ENCODE results near the gene WDFY4. TPM values are rescaled to one million over a fixed set of nuclear protein-coding genes. Genes with fewer than 3 reads are reported as not detected.

WDFY4 gene
- total RNA-seq, 1 experiment from 2014 or later: 0.23 TPM

- in situ Hi-C loops (cut with HindIII; ENCODE audit: low pct_unique_long_range_greater_than_20kb, low sequenced_read_pairs): no loop called here
- no peak for DNase-seq (ENCODE audit: low read depth, low spot score)
- no peak overlapping the region for H3K4me3 ChIP-seq (ENCODE audit: low read depth in 2 of 2, low read length in 2 of 2)
- ChIA-PET POLR2A (no interaction called here), CTCF (no interaction called here)
- no TSS peak for BruUV-seq (replicated peaks)
- no peaks in the 10 kb centered on the region for H3K4me1 ChIP-seq (ENCODE audit: control insufficient read depth, insufficient read depth, low read length)
- no peak overlapping the region for H3K27ac ChIP-seq (ENCODE audit: low read length)
- TF ChIP-seq, protein P1, sequence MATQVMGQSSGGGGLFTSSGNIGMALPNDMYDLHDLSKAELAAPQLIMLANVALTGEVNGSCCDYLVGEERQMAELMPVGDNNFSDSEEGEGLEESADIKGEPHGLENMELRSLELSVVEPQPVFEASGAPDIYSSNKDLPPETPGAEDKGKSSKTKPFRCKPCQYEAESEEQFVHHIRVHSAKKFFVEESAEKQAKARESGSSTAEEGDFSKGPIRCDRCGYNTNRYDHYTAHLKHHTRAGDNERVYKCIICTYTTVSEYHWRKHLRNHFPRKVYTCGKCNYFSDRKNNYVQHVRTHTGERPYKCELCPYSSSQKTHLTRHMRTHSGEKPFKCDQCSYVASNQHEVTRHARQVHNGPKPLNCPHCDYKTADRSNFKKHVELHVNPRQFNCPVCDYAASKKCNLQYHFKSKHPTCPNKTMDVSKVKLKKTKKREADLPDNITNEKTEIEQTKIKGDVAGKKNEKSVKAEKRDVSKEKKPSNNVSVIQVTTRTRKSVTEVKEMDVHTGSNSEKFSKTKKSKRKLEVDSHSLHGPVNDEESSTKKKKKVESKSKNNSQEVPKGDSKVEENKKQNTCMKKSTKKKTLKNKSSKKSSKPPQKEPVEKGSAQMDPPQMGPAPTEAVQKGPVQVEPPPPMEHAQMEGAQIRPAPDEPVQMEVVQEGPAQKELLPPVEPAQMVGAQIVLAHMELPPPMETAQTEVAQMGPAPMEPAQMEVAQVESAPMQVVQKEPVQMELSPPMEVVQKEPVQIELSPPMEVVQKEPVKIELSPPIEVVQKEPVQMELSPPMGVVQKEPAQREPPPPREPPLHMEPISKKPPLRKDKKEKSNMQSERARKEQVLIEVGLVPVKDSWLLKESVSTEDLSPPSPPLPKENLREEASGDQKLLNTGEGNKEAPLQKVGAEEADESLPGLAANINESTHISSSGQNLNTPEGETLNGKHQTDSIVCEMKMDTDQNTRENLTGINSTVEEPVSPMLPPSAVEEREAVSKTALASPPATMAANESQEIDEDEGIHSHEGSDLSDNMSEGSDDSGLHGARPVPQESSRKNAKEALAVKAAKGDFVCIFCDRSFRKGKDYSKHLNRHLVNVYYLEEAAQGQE (IDR thresholded peaks at IDR 0.05; ENCODE audit: insufficient read depth in 1 of 2, low read depth in 2 of 2, low read length in 1 of 2): no peak
- TF ChIP-seq, protein P2, sequence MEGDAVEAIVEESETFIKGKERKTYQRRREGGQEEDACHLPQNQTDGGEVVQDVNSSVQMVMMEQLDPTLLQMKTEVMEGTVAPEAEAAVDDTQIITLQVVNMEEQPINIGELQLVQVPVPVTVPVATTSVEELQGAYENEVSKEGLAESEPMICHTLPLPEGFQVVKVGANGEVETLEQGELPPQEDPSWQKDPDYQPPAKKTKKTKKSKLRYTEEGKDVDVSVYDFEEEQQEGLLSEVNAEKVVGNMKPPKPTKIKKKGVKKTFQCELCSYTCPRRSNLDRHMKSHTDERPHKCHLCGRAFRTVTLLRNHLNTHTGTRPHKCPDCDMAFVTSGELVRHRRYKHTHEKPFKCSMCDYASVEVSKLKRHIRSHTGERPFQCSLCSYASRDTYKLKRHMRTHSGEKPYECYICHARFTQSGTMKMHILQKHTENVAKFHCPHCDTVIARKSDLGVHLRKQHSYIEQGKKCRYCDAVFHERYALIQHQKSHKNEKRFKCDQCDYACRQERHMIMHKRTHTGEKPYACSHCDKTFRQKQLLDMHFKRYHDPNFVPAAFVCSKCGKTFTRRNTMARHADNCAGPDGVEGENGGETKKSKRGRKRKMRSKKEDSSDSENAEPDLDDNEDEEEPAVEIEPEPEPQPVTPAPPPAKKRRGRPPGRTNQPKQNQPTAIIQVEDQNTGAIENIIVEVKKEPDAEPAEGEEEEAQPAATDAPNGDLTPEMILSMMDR (IDR thresholded peaks at IDR 0.05): no peak
- TF ChIP-seq POLR2AphosphoS5 (IDR thresholded peaks at IDR 0.05; ENCODE audit: low read depth, low read length) (no peak), SIN3A (IDR thresholded peaks at IDR 0.05; ENCODE audit: borderline replicate concordance, insufficient read depth, low read depth, low read length) (no peak), TCF7L2 (IDR thresholded peaks at IDR 0.05; ENCODE audit: low read depth, low read length) (no peak)
- no peaks in the 10 kb centered on the region for H3K9me3 ChIP-seq (ENCODE audit: control insufficient read depth, insufficient read depth, low read depth, low read length)
- intact Hi-C loops (cut with micrococcal nuclease; ENCODE audit: unreplicated experiment): no loop called here
- H3K36me3 ChIP-seq (ENCODE audit: control insufficient read depth, insufficient read depth, low read length): no peaks in the 10 kb centered on the region
- no peak for ATAC-seq
- no peaks in the 10 kb centered on the region; the same call in 1 of the 2 replicates for H3K27me3 ChIP-seq (ENCODE audit: control insufficient read depth, insufficient read depth, low read length)
Observed at GRCh38 chr10:49009199-49009979, 324.7 kb downstream of the WDFY4 start.

DNA sequence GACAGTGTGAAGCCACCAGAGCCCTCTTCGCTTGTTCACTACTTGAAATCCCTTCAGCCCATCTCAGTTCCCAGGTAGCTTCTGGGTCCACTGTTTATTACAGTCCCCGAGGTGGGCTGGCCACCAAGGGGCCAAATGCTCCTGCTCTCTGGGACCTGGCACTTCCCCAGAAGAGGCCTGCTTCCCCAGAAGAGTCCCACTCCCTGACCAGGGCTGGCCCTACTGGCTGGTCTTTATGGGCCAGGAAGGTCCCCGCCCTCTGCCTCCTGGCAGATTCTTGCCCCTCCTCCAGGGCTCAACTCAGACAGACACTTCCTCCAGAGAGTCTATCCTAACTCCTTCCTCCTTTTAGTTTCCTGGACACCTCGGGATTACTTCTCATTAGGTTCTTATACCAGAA, 325.6 kb downstream of the WDFY4 start:
- intact Hi-C loops (cut with micrococcal nuclease; ENCODE audit: unreplicated experiment): no loop called here
- H3K27me3 ChIP-seq (ENCODE audit: control insufficient read depth, insufficient read depth, low read length): no peaks in the 10 kb centered on the region; the same call in 1 of the 2 replicates
- TF ChIP-seq, protein P2 (IDR thresholded peaks at IDR 0.05): no peak
- TF ChIP-seq TCF7L2 (IDR thresholded peaks at IDR 0.05; ENCODE audit: low read depth, low read length): no peak
- no peak for TF ChIP-seq POLR2AphosphoS5 (IDR thresholded peaks at IDR 0.05; ENCODE audit: low read depth, low read length)
- TF ChIP-seq, protein P1 (IDR thresholded peaks at IDR 0.05; ENCODE audit: insufficient read depth in 1 of 2, low read depth in 2 of 2, low read length in 1 of 2): no peak
- no peak for TF ChIP-seq SIN3A (IDR thresholded peaks at IDR 0.05; ENCODE audit: borderline replicate concordance, insufficient read depth, low read depth, low read length)
- in situ Hi-C loops (cut with HindIII; ENCODE audit: low pct_unique_long_range_greater_than_20kb, low sequenced_read_pairs): no loop called here
- no peak overlapping the region for H3K4me3 ChIP-seq (ENCODE audit: low read depth in 2 of 2, low read length in 2 of 2)
- no peaks in the 10 kb centered on the region for H3K36me3 ChIP-seq (ENCODE audit: control insufficient read depth, insufficient read depth, low read length)
- ChIA-PET CTCF (no interaction called here), POLR2A (no interaction called here)
- no peak overlapping the region for H3K27ac ChIP-seq (ENCODE audit: low read length)
- BruUV-seq (replicated peaks): no TSS peak
- ATAC-seq (no peak), DNase-seq (ENCODE audit: low read depth, low spot score) (no peak)
- no peaks in the 10 kb centered on the region for H3K4me1 ChIP-seq (ENCODE audit: control insufficient read depth, insufficient read depth, low read length)
- no peaks in the 10 kb centered on the region for H3K9me3 ChIP-seq (ENCODE audit: control insufficient read depth, insufficient read depth, low read depth, low read length)
